ENCODE measurements around the gene TMEM80. TPM values are rescaled to one million over a fixed set of nuclear protein-coding genes. Genes with fewer than 3 reads are reported as not detected.

Gene TMEM80
- total and polyA plus RNA-seq, 2 of the 8 experiments (the other 6 are each of a cell fraction or from before 2014, with no cell fraction given) = 8.0 to 16.3 TPM

GRCh38 chr11:723120-723883, 27.7 kb downstream of the TMEM80 start (continued):
- TF ChIP-seq CTBP2 (IDR thresholded peaks at IDR 0.05; ENCODE audit: borderline replicate concordance, insufficient read depth, insufficient read length, low read length) (no peak), RAD21 (IDR thresholded peaks at IDR 0.05 in 1 of 2, conservative IDR thresholded peaks at IDR 0.05 in 1 of 2; ENCODE audit: low read depth in 2 of 2, low read length in 2 of 2) (peak; percentile 72 to 73), GTF2F1 (IDR thresholded peaks at IDR 0.05; ENCODE audit: borderline replicate concordance, low read depth, low read length) (no peak), TAF1 (IDR thresholded peaks at IDR 0.05; ENCODE audit: low read depth, low read length) (no peak), NRF1 (IDR thresholded peaks at IDR 0.05; ENCODE audit: low read depth, low read length) (no peak), POLR2A (IDR thresholded peaks at IDR 0.05; ENCODE audit: control extremely low read depth in 1 of 2, low read depth in 2 of 2, low read length in 2 of 2) (no peak)
